H1 (cell line): ENCODE data around the gene COPZ1. TPM values are rescaled to one million over a fixed set of nuclear protein-coding genes. Genes with fewer than 3 reads are reported as not detected.

Experiments used
- GTF2F1 ChIP-seq: IDR thresholded peaks from 2 replicates; pipeline ENCODE4 v1.6.1; 2012; ENCODE audit warnings: low read depth, low read length, improper control_type of control experiment, borderline replicate concordance
- SP2 ChIP-seq: IDR thresholded peaks from 2 replicates; pipeline ENCODE4 v1.6.1; 2012; ENCODE audit warnings: mild to moderate bottlenecking, low read length, inconsistent platforms
- polyA plus RNA-seq, 7 experiments: library from polyadenylated mRNA; depleted of rRNA in 3 of 7; stranded (reverse) in 5 of 7; unstranded in 2 of 7; fragments of >200 nt in 5 of 7; fragments of 200-250 nt in 2 of 7; gene quantifications; 1 replicate in 5 of 7; 2 replicates in 1 of 7; 4 replicates in 1 of 7; pipeline versions ENCODE4 v1.2.1 to v1.2.3, GENCODE V29; 2011 to 2013; ENCODE audit warnings: missing spikeins in 2 of 7, mixed read lengths in 2 of 7
- total RNA-seq: library from RNA; stranded (reverse); fragmentation: NEBNext Ultra II Directional; extraction: Animal tissue kit (Norgen Biotek cat#: 25700); gene quantifications from 2 replicates; pipeline ENCODE4 v1.2.1, GENCODE V29; 2021
- TF ChIP-seq, protein P1 (sequence below), 3 experiments: IDR thresholded peaks; 1 replicate in 2 of 3; 2 replicates in 1 of 3; pipeline versions ENCODE4 v1.5.1 to v1.6.1; 2011; ENCODE audit warnings: low read length in 3 of 3, mild to moderate bottlenecking in 3 of 3, inconsistent platforms in 2 of 3, low read depth in 1 of 3, moderate library complexity in 1 of 3; ENCODE audit not compliant: insufficient read depth in 1 of 3; ENCODE audit errors: control extremely low read depth in 1 of 3

COPZ1 gene
- total and polyA plus RNA-seq, 2 of the 8 experiments (the other 6 are each of a cell fraction or from before 2014, with no cell fraction given) = 103 to 133 TPM

- TF ChIP-seq, protein P1, sequence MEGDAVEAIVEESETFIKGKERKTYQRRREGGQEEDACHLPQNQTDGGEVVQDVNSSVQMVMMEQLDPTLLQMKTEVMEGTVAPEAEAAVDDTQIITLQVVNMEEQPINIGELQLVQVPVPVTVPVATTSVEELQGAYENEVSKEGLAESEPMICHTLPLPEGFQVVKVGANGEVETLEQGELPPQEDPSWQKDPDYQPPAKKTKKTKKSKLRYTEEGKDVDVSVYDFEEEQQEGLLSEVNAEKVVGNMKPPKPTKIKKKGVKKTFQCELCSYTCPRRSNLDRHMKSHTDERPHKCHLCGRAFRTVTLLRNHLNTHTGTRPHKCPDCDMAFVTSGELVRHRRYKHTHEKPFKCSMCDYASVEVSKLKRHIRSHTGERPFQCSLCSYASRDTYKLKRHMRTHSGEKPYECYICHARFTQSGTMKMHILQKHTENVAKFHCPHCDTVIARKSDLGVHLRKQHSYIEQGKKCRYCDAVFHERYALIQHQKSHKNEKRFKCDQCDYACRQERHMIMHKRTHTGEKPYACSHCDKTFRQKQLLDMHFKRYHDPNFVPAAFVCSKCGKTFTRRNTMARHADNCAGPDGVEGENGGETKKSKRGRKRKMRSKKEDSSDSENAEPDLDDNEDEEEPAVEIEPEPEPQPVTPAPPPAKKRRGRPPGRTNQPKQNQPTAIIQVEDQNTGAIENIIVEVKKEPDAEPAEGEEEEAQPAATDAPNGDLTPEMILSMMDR (IDR thresholded peaks at IDR 0.05; ENCODE audit: control extremely low read depth in 1 of 3, insufficient read depth in 1 of 3, low read depth in 1 of 3, low read length in 3 of 3) = no peak
- TF ChIP-seq SP2 = no peak
- TF ChIP-seq GTF2F1 = no peak
Measured at GRCh38 chr12:54298904-54299303, 26.0 kb upstream of the COPZ1 start (continued).
